CD14-positive monocyte (primary cell): ENCODE results near the gene MYH3. TPM values are rescaled to one million over a fixed set of nuclear protein-coding genes. Genes with fewer than 3 reads are reported as not detected.
A peak's percentile ranks its signal among the peaks of the same experiment; 100 is the strongest.

Experiments used
- DNase-seq, 3 donors: peaks; one replicate each; pipeline ENCODE4 v3.0.0-alpha.2; 2011 to 2022
- H2AFZ ChIP-seq: 2 replicates; pipeline ENCODE4 v1.6.0; 2012; ENCODE audit warnings: mild to moderate bottlenecking, low read depth, low read length, inconsistent platforms; ENCODE audit not compliant: insufficient read depth, poor library complexity, severe bottlenecking
- H3K27ac ChIP-seq, 2 donors: 1 replicate in 1 of 2; 2 replicates in 1 of 2; pipeline ENCODE4 v1.5.1; 2012 to 2013; ENCODE audit warnings: low read length in 2 of 2, control low read depth in 1 of 2, inconsistent platforms in 1 of 2, low read depth in 1 of 2, mild to moderate bottlenecking in 1 of 2
- H3K27me3 ChIP-seq, 2 donors: one replicate each; pipeline versions ENCODE4 v1.6.0 to v1.6.1; 2011 to 2013; ENCODE audit warnings: low read length in 2 of 2; ENCODE audit not compliant: control insufficient read depth in 2 of 2, insufficient read depth in 2 of 2
- H3K36me3 ChIP-seq, 2 donors: replicated peaks in 1 of 2; 1 replicate in 1 of 2; 2 replicates in 1 of 2; pipeline versions ENCODE4 v1.5.1 to v1.6.1; 2012 to 2013; ENCODE audit warnings: low read length in 2 of 2, control low read depth in 1 of 2, inconsistent platforms in 1 of 2, mild to moderate bottlenecking in 1 of 2; ENCODE audit not compliant: insufficient read depth in 2 of 2, control insufficient read depth in 1 of 2
- H3K4me1 ChIP-seq, 2 donors: 1 replicate in 1 of 2; 2 replicates in 1 of 2; pipeline versions ENCODE4 v1.5.1 to v1.6.1; 2012 to 2013; ENCODE audit warnings: low read length in 2 of 2, control low read depth in 1 of 2, inconsistent platforms in 1 of 2, mild to moderate bottlenecking in 1 of 2, moderate library complexity in 1 of 2; ENCODE audit not compliant: insufficient read depth in 2 of 2, control insufficient read depth in 1 of 2
- H3K4me2 ChIP-seq: replicated peaks from 2 replicates; pipeline ENCODE3; 2012; ENCODE audit warnings: low read length, moderate library complexity, mild to moderate bottlenecking; ENCODE audit not compliant: poor library complexity, severe bottlenecking; ENCODE audit errors: extremely low read depth
- H3K4me3 ChIP-seq, 3 experiments: fragments of 200-600 bp in 1 of 3; sonication (generic) in 1 of 3; replicated peaks in 1 of 3; 1 replicate in 2 of 3; 2 replicates in 1 of 3; pipeline ENCODE4 v1.5.1; 2011 to 2013; ENCODE audit warnings: low read length in 3 of 3, mild to moderate bottlenecking in 3 of 3, control low read depth in 2 of 3, low read depth in 2 of 3, inconsistent platforms in 1 of 3, moderate library complexity in 1 of 3
- H3K79me2 ChIP-seq: 2 replicates; pipeline ENCODE4 v1.6.0; 2012; ENCODE audit warnings: mild to moderate bottlenecking, control low read depth, inconsistent platforms, low read length, moderate library complexity; ENCODE audit not compliant: insufficient read depth
- H3K9ac ChIP-seq: 2 replicates; pipeline ENCODE4 v1.6.0; 2017; ENCODE audit warnings: low read length, mild to moderate bottlenecking; ENCODE audit not compliant: insufficient read depth, poor library complexity, severe bottlenecking
- H3K9me3 ChIP-seq, 2 donors: replicated peaks in 1 of 2; 1 replicate in 1 of 2; 2 replicates in 1 of 2; pipeline versions ENCODE4 v1.5.1 to v1.6.1; 2012 to 2013; ENCODE audit warnings: low read length in 2 of 2, control low read depth in 1 of 2; ENCODE audit not compliant: control insufficient read depth in 1 of 2, insufficient read depth in 1 of 2
- H4K20me1 ChIP-seq: 2 replicates; pipeline ENCODE4 v1.6.0; 2012; ENCODE audit warnings: mild to moderate bottlenecking, low read length, control low read depth, moderate library complexity; ENCODE audit not compliant: insufficient read depth
- H3K27ac Mint-ChIP-seq, 7 donors: one replicate each; pipeline ENCODE4 v1.8.0; 2020; ENCODE audit warnings: mild to moderate bottlenecking in 7 of 7, mixed read lengths in 7 of 7, moderate library complexity in 6 of 7, inconsistent platforms in 2 of 7
- H3K27me3 Mint-ChIP-seq, 3 donors: one replicate each; pipeline ENCODE4 v1.8.0; 2021 to 2022; ENCODE audit warnings: low read depth in 3 of 3, mild to moderate bottlenecking in 3 of 3, mixed read lengths in 3 of 3, moderate library complexity in 3 of 3, inconsistent platforms in 1 of 3
- H3K36me3 Mint-ChIP-seq, 2 donors: one replicate each; pipeline ENCODE4 v1.8.0; 2020; ENCODE audit warnings: mixed read lengths in 2 of 2, inconsistent platforms in 1 of 2, mild to moderate bottlenecking in 1 of 2
- H3K4me1 Mint-ChIP-seq: one replicate; pipeline ENCODE4 v1.8.0; 2020; ENCODE audit warnings: mild to moderate bottlenecking, mixed read lengths
- H3K4me3 Mint-ChIP-seq, 2 donors: one replicate each; pipeline ENCODE4 v1.8.0; 2020; ENCODE audit warnings: mild to moderate bottlenecking in 2 of 2, mixed read lengths in 2 of 2, moderate library complexity in 1 of 2
- H3K9me3 Mint-ChIP-seq, 7 donors: one replicate each; pipeline ENCODE4 v1.8.0; 2020 to 2022; ENCODE audit warnings: mixed read lengths in 7 of 7, mild to moderate bottlenecking in 6 of 7, moderate library complexity in 6 of 7, inconsistent platforms in 2 of 7
- WGBS: methylation state at CpG from one replicate; pipeline ENCODE4 v1.1.5; 2013; ENCODE audit warnings: missing lambda C conversion rate; ENCODE audit not compliant: insufficient coverage; 5-methylcytosine and 5-hydroxymethylcytosine counted together
- intact Hi-C, 2 donors: fragments of 100-400 bp; cut with micrococcal nuclease; formaldehyde crosslinking; loops; one replicate each; pipeline versions ENCODE4 v1.15.0 to v1.15.1; 2023
- polyA plus RNA-seq, 3 donors: library from polyadenylated mRNA; depleted of rRNA in 1 of 3; unstranded in 2 of 3; stranded (reverse) in 1 of 3; fragments of 300-500 nt in 2 of 3; fragments of >200 nt in 1 of 3; fragmentation: Illumina TruSeq in 2 of 3; gene quantifications; 1 replicate in 2 of 3; 2 replicates in 1 of 3; pipeline ENCODE4 v1.2.3, GENCODE V29; 2012 to 2021
- TF ChIP-seq, protein P1 (sequence below): fragments of 200-600 bp; IDR thresholded peaks from one replicate; pipeline ENCODE4 v1.8.0; 2022; ENCODE audit warnings: antibody characterized with exemption, mild to moderate bottlenecking

MYH3 gene
- polyA plus RNA-seq, 3 donors, result 0.13 to 5.7 TPM; not detected in 1

DNA sequence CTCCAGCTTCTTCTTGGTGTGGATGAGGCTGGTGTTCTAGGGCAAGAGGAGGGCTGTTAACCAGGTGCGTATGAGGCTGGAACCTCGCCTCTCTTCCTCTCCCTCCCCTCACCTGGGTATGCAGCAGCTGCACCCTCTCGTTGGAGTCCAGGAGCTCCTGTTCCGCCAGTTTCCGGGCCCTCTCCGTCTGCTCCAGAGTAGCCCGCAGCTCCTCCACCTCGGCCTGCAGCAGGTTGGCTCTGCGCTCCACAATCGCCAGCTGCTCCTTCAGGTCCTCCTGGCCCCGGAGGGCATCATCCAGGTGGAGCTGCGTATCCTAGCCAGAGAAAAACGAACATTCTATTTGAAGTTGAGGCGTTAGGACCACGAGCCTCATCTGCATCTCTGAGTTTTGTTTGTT lies 25.4 kb downstream of the MYH3 start:
- no peak overlapping the region for H2AFZ ChIP-seq
- Mint-ChIP-seq H3K9me3 (peaks cover 0 to 4% (median 0%) of the 10 kb centered on the region in 7 donors), H3K4me1 (no peaks in the 10 kb centered on the region), H3K27me3 (peaks cover 0 to 3% (median 0%) of the 10 kb centered on the region in 3 donors), H3K4me3 (no peak overlapping the region), H3K36me3 (peaks cover 7 to 20% of the 10 kb centered on the region in 2 donors), H3K27ac (no peak overlapping the region)
- WGBS, result 96% methylated on average over 9 of the region's 15 CpGs
- no peak overlapping the region for H3K27ac ChIP-seq
- no peak overlapping the region for H3K9ac ChIP-seq
- H3K4me1 ChIP-seq, result no peaks in the 10 kb centered on the region
- intact Hi-C loops, result no loop called here
- H4K20me1 ChIP-seq, result no peaks in the 10 kb centered on the region
- no peaks in the 10 kb centered on the region for H3K27me3 ChIP-seq
- H3K4me3 ChIP-seq, result no peak overlapping the region
- H3K4me2 ChIP-seq, result no peak overlapping the region
- H3K9me3 ChIP-seq, result no peaks in the 10 kb centered on the region
- TF ChIP-seq, protein P1, sequence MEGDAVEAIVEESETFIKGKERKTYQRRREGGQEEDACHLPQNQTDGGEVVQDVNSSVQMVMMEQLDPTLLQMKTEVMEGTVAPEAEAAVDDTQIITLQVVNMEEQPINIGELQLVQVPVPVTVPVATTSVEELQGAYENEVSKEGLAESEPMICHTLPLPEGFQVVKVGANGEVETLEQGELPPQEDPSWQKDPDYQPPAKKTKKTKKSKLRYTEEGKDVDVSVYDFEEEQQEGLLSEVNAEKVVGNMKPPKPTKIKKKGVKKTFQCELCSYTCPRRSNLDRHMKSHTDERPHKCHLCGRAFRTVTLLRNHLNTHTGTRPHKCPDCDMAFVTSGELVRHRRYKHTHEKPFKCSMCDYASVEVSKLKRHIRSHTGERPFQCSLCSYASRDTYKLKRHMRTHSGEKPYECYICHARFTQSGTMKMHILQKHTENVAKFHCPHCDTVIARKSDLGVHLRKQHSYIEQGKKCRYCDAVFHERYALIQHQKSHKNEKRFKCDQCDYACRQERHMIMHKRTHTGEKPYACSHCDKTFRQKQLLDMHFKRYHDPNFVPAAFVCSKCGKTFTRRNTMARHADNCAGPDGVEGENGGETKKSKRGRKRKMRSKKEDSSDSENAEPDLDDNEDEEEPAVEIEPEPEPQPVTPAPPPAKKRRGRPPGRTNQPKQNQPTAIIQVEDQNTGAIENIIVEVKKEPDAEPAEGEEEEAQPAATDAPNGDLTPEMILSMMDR, result no peak
- H3K36me3 ChIP-seq, result no peaks in the 10 kb centered on the region
- H3K79me2 ChIP-seq, result no peaks in the 10 kb centered on the region
- DNase-seq, result no peak

DNA sequence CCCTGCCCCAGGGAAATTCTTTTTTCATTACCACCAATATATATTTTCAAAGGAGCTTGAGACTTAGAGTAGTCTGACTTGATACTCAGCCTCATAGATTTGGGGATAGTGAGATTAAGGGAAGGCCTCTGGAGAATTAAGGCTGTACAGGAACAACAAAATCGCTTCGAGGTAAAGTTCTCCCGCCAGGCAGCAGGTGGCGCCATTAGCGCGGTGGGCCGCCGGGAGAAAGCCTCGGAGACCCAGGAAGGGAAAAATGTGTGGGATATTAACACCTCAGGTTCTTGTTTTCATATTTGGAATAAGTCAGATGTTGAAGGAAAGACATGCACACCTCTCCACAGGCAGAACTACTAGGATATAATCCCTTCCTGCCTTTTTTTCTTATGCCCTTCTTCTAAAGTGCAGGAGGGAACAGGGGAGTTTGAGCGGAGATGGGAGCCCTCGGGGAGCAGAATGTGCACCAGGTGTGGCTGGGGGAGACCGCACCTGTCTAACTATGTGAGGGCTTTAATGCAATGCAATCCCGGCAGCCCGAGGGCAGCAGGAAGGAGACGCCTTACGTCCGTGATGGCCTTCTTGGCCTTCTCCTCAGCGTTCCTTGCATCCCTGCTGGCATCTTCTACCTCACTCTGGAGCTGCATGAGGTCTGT lies 25.9 kb downstream of the MYH3 start:
- Histone ChIP-seq H3K9me3 (no peaks in the 10 kb centered on the region), H3K36me3 (no peaks in the 10 kb centered on the region), H3K4me1 (no peaks in the 10 kb centered on the region), H3K4me3 (no peak overlapping the region), H3K9ac (no peak overlapping the region), H3K79me2 (no peaks in the 10 kb centered on the region), H2AFZ (peak overlapping the region; percentile 23), H3K4me2 (no peak overlapping the region), H3K27ac (no peak overlapping the region), H4K20me1 (no peaks in the 10 kb centered on the region), H3K27me3 (no peaks in the 10 kb centered on the region)
- peaks cover 0 to 3% (median 0%) of the 10 kb centered on the region in 3 donors for H3K27me3 Mint-ChIP-seq
- H3K27ac Mint-ChIP-seq, result no peak overlapping the region
- intact Hi-C loops, result no loop called here
- peak in 2 of 3 donors; percentile 3 to 11 for DNase-seq
- peaks cover 7 to 20% of the 10 kb centered on the region in 2 donors for H3K36me3 Mint-ChIP-seq
- WGBS, result 93% methylated on average over 3 of the region's 18 CpGs
- H3K4me3 Mint-ChIP-seq, result no peak overlapping the region
- peaks cover 0 to 4% (median 0%) of the 10 kb centered on the region in 7 donors for H3K9me3 Mint-ChIP-seq
- no peaks in the 10 kb centered on the region for H3K4me1 Mint-ChIP-seq
- TF ChIP-seq, protein P1, result peak; percentile 95
